Measurements from ENCODE around the gene KCNMA1. TPM values are rescaled to one million over a fixed set of nuclear protein-coding genes. Genes with fewer than 3 reads are reported as not detected.

The KCNMA1 gene
- total RNA-seq, 2 donors from 2014 or later, result 5.9 to 9.3 TPM

DNA sequence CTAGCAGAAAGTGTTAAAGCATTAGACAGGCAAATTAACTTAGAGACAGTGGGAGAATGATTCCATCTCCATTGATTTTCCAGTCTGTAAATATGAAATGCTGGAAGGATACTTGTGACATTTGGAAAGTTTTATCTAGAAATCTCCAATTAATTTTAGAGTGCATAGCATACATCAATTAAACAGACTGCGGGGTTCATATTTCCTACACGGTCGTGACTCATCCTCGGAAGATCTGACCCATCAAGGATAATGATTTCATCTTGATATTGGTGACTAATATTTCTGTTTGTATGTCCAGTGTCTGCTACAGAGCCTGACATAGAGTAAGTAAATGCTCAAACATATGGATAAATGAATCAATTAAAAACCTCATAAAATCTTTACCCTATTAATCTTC, 474.9 kb downstream of the KCNMA1 start:
- no peak overlapping the region for H3K27ac ChIP-seq
- no peak overlapping the region for H3K4me3 ChIP-seq
- intact Hi-C loops (cut with DNase I), result loop anchor here (10.0 kb wide), 2 partner anchors 332 to 552 kb away; no protein-coding TSS in a partner anchor
- H3K9me3 ChIP-seq, result no peaks in the 10 kb centered on the region
- WGBS, 2 donors, result 72 to 90% methylated on average over 4 of the region's 4 CpGs
- DNase-seq (no peak), ATAC-seq (no peak)
- no peaks in the 10 kb centered on the region for H3K36me3 ChIP-seq (replicated peaks in 1 of 2; ENCODE audit: insufficient read depth in 1 of 2, low read depth in 2 of 2)
- TF ChIP-seq, protein P1, sequence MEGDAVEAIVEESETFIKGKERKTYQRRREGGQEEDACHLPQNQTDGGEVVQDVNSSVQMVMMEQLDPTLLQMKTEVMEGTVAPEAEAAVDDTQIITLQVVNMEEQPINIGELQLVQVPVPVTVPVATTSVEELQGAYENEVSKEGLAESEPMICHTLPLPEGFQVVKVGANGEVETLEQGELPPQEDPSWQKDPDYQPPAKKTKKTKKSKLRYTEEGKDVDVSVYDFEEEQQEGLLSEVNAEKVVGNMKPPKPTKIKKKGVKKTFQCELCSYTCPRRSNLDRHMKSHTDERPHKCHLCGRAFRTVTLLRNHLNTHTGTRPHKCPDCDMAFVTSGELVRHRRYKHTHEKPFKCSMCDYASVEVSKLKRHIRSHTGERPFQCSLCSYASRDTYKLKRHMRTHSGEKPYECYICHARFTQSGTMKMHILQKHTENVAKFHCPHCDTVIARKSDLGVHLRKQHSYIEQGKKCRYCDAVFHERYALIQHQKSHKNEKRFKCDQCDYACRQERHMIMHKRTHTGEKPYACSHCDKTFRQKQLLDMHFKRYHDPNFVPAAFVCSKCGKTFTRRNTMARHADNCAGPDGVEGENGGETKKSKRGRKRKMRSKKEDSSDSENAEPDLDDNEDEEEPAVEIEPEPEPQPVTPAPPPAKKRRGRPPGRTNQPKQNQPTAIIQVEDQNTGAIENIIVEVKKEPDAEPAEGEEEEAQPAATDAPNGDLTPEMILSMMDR (IDR thresholded peaks at IDR 0.05), result no peak
- no peak for TF ChIP-seq POLR2A (IDR thresholded peaks at IDR 0.05)
- H3K27me3 ChIP-seq, result no peaks in the 10 kb centered on the region
- H3K4me1 ChIP-seq, result peaks cover 18% of the 10 kb centered on the region

DNA sequence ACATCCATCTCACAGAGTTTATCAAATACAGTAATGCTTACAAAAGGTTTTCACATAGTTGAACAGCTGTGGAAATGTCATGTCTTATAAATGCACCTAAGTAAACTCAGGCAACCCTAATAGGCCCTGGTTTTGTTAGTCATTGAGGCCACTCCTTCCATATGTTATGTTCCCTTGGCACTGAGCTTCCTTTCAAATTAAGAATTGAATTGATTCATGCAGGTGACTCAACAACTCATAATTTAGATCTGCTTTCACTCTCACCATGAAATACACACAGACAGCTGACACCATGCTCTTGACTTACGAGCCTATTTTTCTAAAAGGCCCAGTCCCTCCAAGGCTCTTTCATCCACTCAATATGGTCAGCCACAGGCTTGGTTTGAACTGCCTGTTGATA, 476.9 kb downstream of the KCNMA1 start:
- no peaks in the 10 kb centered on the region for H3K9me3 ChIP-seq
- no peak for ATAC-seq
- H3K4me1 ChIP-seq, result peaks cover 18% of the 10 kb centered on the region
- no peak for TF ChIP-seq POLR2A (IDR thresholded peaks at IDR 0.05)
- TF ChIP-seq, protein P1 (IDR thresholded peaks at IDR 0.05), result no peak
- H3K36me3 ChIP-seq (replicated peaks in 1 of 2; ENCODE audit: insufficient read depth in 1 of 2, low read depth in 2 of 2), result no peaks in the 10 kb centered on the region
- H3K4me3 ChIP-seq, result no peak overlapping the region
- DNase-seq, result no peak
- no peak overlapping the region for H3K27ac ChIP-seq
- H3K27me3 ChIP-seq, result no peaks in the 10 kb centered on the region
- 70 to 82% methylated on average over 1 of the region's 1 CpG for WGBS, 2 donors
- intact Hi-C loops (cut with DNase I), result loop anchor here (10.0 kb wide), 2 partner anchors 334 to 554 kb away; no protein-coding TSS in a partner anchor

DNA sequence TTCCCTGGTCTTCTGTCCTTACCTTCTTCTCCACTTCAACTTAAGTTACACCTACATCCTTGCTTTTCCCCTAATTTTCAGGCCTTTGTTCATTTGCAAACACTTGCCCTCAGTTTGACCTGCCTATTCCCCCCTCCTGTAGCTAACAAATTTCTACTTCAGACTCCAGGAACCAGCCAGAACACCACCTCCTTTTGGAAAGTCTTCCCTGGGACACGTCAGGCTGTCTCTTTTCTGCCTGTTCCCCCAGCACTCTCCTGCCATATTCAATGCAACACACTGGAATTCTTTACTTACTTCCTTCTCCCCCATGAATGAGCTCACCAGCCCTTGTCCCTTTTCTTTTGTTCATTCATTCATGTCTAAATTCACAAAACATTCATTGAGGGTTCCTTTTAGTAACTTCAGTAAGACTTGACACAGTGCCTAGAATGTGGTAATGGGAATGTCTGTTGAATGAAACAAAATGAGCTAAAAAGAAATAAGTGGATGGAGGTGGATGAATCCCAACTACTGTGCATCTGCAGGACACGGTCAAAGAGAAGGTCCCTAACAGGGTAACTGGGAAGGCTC, 478.0 kb downstream of the KCNMA1 start:
- intact Hi-C loops (cut with DNase I), result loop anchor here (10.0 kb wide), 2 partner anchors 335 to 555 kb away; no protein-coding TSS in a partner anchor
- ATAC-seq, result no peak
- no peak for TF ChIP-seq POLR2A (IDR thresholded peaks at IDR 0.05)
- TF ChIP-seq, protein P1 (IDR thresholded peaks at IDR 0.05), result no peak

DNA sequence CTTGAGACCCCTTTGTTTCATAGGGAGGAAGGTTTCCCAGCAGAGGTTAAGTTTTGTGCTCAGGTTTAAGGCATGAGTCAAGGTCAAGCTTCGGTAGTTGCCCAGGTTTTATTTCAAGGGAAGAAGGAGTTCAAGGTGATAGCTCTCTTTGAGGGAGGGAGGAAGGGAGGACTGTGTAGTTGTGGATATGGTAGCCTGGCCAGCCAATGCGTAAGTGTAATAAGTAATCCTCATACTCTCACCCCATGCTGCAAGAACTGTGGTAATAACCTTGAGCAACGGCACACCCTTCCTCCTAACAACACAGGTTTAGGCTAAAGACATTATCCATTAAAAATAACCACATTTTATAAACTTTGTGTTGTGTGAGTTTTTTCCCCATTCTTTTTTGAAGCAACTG, 478.9 kb downstream of the KCNMA1 start:
- Histone ChIP-seq H3K27me3 (no peaks in the 10 kb centered on the region), H3K36me3 (replicated peaks in 1 of 2; ENCODE audit: insufficient read depth in 1 of 2, low read depth in 2 of 2) (no peaks in the 10 kb centered on the region), H3K4me1 (peaks cover 11% of the 10 kb centered on the region), H3K9me3 (no peaks in the 10 kb centered on the region), H3K27ac (no peak overlapping the region), H3K4me3 (no peak overlapping the region)
- no peak for DNase-seq
- intact Hi-C loops (cut with DNase I), result no loop called here
- 58 to 59% methylated on average over 3 of the region's 3 CpGs for WGBS, 2 donors
- TF ChIP-seq, protein P1 (IDR thresholded peaks at IDR 0.05), result no peak
- no peak for TF ChIP-seq POLR2A (IDR thresholded peaks at IDR 0.05)
- no peak for ATAC-seq

More for the DNA sequence above, 478.0 kb downstream of the KCNMA1 start:
- no peak for DNase-seq
- 75 to 81% methylated on average over 2 of the region's 2 CpGs for WGBS, 2 donors
- Histone ChIP-seq H3K9me3 (no peaks in the 10 kb centered on the region), H3K27me3 (no peaks in the 10 kb centered on the region), H3K27ac (no peak overlapping the region), H3K4me3 (no peak overlapping the region), H3K4me1 (peaks cover 18% of the 10 kb centered on the region), H3K36me3 (replicated peaks in 1 of 2; ENCODE audit: insufficient read depth in 1 of 2, low read depth in 2 of 2) (no peaks in the 10 kb centered on the region)
